ENCODE measurements around the gene MS4A12. TPM values are rescaled to one million over a fixed set of nuclear protein-coding genes. Genes with fewer than 3 reads are reported as not detected.
A peak's percentile ranks its signal among the peaks of the same experiment; 100 is the strongest.
"Not testable (repeated sequence)": the region's sequence is repeated elsewhere in the genome, so short reads cannot be mapped to it uniquely, and the experiment has no call there.

The MS4A12 gene
- polyA plus RNA-seq, 1 donor = not detected

- DNase-seq (ENCODE audit: low read depth) = no peak
Measured at GRCh38 chr11:60512651-60513225, 20.2 kb downstream of the MS4A12 start.

- DNase-seq (ENCODE audit: low read depth) = peak; percentile 60
Measured at GRCh38 chr11:60513496-60514460, 21.2 kb downstream of the MS4A12 start.

DNA sequence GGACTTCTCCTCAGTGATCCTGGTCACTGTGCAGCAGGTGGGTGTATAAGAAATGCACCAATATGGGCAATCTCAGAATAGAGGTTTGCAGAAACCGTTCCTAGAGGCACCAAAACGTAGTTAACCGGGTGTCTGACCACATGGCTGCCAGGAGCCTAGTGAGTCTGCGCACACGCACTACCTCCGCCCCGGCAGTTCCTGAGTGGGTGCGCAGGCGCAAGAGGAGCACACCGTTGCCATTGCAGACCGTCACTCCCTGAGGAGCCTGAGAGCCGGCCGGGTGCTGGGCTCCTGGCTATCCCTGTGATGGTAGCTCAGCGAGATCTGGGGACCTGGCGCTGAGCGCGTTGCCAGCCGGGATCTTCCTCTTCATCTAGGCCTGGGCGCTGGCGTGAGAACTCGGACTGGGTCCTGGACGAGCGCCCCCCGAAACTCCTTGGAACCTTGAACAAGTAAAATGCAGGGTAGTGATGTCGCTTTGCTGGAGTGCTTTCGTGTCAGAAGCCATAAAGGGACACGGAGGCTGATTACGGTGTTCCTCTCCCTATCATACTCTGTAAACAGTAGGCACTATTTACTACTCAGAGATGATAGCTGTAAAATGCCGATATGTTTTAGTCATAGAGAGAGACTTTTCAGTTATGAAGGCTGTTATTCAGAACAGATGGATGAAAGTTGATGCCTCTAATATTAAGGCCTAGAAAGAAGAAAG lies 22.7 kb downstream of the MS4A12 start, which contains the start of gene MS4A13:
Gene MS4A13, plus strand, starts transcription at position 249 of the 712 bp plus-strand sequence. CDS start 2,692 bp downstream, outside the sequence.
- DNase-seq (ENCODE audit: low read depth) = no peak

GRCh38 chr11:60528465-60528864 lies 35.9 kb downstream of the MS4A12 start:
- DNase-seq (ENCODE audit: low read depth) = no peak

DNA sequence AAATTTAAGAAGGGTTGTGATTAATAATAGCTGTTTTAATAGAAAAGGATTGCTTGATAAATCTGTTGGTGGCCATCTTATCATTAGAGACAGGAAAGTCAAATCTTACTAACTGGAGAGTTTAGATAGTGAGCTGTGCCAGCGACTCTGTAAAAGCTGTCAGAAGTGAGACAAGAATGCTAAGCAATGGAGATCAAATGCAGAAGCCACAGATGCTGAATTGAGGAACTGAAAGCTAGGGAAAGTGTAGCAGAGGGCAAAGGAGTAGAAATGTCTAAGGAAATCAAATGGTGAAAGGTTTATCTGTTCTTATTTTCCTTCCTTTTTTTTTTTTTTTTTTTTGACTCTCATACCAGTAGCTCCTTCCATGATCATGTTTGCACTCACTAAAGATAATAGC lies 36.4 kb downstream of the MS4A12 start:
- DNase-seq (ENCODE audit: low read depth) = no peak

GRCh38 chr11:60530454-60531100 lies 38.0 kb downstream of the MS4A12 start:
- no peak for DNase-seq (ENCODE audit: low read depth)

- DNase-seq (ENCODE audit: low read depth) = not testable (repeated sequence)
Measured at GRCh38 chr11:60532383-60532782, 39.8 kb downstream of the MS4A12 start.

DNA sequence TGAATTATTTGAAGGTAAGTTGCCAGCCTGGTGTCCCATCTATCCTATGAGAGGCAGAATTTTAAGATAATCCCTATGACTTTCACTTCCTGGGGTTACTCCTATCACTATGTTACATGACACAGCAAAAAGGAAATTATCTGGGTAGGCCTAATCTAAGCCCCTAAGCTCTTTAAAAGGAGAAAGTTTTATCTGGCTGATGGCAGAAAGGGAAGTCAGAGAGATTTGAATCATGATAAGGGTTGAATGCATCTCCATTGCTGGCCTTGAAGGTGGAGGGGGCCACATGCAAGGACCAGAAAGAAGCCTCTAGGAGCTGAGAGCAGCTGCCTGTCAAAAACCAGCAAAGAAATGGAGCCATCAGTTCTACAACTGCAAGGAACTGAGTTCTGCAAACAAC lies 46.0 kb downstream of the MS4A12 start:
- not testable (repeated sequence) for DNase-seq (ENCODE audit: low read depth)

DNA sequence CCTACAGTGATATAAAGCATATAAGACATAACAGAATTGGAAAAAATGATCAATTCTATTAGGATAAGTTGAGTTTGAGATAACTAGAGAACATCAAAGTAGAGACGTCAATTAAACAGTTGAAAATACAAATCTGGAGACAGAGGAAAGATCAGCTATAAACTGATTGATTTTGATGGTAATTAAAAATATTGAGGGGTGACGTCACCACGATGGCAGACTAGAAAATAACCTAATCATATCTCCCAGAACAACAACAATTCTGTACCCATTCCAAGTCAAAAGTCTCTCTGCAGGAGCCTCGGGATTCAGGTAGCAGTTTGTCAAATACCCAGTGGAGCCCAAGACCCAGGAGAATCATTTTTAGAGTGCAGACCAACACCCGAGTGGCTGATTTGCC lies 51.5 kb downstream of the MS4A12 start:
- no peak for DNase-seq (ENCODE audit: low read depth)

Other genes starting within 250 kb of the MS4A12 start
- 1.4 TPM for gene MS4A4E, start 249.6 kb upstream of the MS4A12 start, polyA plus RNA-seq (ENCODE audit: insufficient read length)
- 9.4 TPM for gene MS4A4A, start 212.1 kb upstream of the MS4A12 start, polyA plus RNA-seq (ENCODE audit: insufficient read length)
- not detected for gene MS4A6E, start 165.5 kb upstream of the MS4A12 start, polyA plus RNA-seq (ENCODE audit: insufficient read length)
- 6.8 TPM for gene MS4A7, start 114.2 kb upstream of the MS4A12 start, polyA plus RNA-seq (ENCODE audit: insufficient read length)
- gene MS4A14, start 96.3 kb upstream of the MS4A12 start, polyA plus RNA-seq (ENCODE audit: insufficient read length) = 0.48 TPM
- gene MS4A5, start 63.2 kb upstream of the MS4A12 start, polyA plus RNA-seq (ENCODE audit: insufficient read length) = 0.24 TPM
- gene MS4A1, start 36.9 kb upstream of the MS4A12 start, polyA plus RNA-seq (ENCODE audit: insufficient read length) = 0.68 TPM
- gene MS4A13, start 22.6 kb downstream of the MS4A12 start, polyA plus RNA-seq (ENCODE audit: insufficient read length) = not detected
- 8.0 TPM for gene MS4A8, start 206.8 kb downstream of the MS4A12 start, polyA plus RNA-seq (ENCODE audit: insufficient read length)
- gene MS4A18, start 231.9 kb downstream of the MS4A12 start, polyA plus RNA-seq (ENCODE audit: insufficient read length) = not detected

Data from forelimb muscle (tissue), 1 donor.